HG03575 (cell line): Measurements from ENCODE around the gene ROBO2.

Experiments used
- ATAC-seq: cut with Tn5 transposase; IDR thresholded peaks from one replicate; pipeline ENCODE4 v1.9.1; 2021; ENCODE audit not compliant: unreplicated experiment, insufficient number of reproducible peaks, low FRiP score; ENCODE audit errors: extremely low read depth

ROBO2 gene

DNA sequence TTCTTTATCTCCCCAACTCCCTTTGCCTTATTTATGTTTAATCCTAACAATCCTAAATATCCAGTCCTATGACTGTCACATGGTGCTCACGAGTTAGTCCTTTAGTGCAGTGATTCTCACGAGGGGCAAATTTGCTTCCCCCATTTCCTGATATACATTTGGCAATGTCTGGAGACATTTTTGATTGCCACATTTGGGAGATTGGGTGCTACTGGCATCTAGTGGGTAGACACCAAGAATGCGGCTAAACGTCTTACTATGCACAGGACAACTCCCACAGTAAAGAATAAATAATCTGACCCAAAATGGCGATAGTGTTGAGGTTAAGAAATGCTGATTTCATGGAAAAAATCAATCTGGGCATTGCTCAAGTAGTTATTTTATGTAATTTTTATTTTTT is 466.5 kb downstream of the ROBO2 start:
- no peak for ATAC-seq

DNA sequence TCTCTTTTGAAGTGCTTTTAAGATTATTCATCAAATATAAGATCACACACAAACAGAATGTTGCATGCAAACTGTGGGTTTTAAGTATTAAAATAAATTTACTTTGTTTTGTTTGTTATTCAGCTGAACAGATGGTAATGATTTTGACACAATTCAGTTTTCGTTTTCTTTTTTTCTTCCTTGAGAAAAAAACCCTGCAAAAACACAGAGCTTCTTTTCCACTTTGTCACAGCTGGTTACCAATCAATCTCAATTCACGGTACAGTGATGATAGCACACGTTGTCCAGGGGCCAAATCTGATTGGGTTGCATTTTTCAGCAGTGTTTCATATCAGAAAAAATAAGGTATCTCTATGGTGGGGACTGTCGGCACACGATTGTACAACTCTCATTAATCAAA is 473.6 kb downstream of the ROBO2 start:
- no peak for ATAC-seq

GRCh38 chr3:77514766-77515165 is 474.9 kb downstream of the ROBO2 start:
- no peak for ATAC-seq

DNA sequence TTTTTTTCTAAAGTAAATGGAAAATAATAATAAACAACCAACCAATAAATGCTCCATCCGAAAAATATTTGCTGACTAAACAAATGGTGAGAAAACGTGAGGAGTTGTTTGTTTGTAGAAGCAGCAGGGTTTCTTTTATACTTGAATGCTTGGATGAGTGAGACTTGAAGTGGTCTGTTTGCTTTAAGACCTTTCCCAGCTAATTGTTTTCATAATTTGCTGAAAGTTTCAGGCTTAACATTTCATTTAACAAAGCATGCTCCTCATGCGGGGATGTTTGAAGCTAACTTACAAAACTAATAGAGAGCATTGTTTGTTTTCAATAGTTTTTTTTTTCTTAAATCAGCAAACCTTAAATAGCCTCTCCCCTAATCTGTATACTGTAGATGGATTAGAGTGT is 484.6 kb downstream of the ROBO2 start:
- ATAC-seq: no peak

- no peak for ATAC-seq
Measured at GRCh38 chr3:77524946-77525682, 485.2 kb downstream of the ROBO2 start.

DNA sequence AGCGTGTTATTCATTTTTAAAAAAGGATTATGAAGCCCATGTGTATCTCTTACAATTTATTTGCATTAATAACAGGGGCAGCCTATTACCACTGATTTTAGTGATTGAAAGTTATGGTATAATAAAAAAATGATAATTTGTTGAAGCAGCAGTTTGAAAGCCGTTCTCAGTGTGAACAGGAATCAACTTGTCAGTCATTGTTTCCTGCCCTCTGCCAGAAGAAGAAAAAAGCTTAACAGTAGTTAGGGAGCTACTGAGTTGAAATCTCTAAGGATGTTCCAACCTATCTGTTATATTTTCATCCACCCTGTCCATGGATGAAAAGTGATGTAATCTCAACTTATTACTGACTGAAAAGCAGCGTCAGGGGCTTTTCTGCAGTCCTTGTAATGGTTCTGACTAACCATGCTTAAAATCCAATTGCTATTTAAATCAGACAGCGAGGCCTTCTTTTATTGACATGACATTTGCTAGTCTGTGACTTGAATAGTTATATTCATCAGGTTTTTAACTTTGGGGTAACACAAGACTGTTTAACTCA is 486.7 kb downstream of the ROBO2 start:
- ATAC-seq: no peak

DNA sequence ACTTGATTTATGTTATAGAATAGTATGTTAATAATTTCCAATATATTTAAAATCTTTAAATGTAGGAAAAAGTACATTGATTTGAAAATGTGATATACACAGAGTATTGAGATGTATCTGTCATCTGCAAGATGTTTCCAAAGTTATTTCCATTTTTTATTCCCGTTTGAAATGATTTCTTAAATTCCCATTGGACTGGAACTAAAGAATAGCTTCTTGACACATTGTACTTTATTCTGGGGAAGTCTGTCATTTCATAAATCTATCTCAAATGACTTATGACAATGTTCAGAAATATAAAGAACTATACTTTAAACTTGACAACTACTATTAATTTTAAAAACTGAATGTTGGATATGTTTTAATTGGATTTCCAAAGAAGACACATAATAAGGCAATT is 489.6 kb downstream of the ROBO2 start:
- no peak for ATAC-seq

DNA sequence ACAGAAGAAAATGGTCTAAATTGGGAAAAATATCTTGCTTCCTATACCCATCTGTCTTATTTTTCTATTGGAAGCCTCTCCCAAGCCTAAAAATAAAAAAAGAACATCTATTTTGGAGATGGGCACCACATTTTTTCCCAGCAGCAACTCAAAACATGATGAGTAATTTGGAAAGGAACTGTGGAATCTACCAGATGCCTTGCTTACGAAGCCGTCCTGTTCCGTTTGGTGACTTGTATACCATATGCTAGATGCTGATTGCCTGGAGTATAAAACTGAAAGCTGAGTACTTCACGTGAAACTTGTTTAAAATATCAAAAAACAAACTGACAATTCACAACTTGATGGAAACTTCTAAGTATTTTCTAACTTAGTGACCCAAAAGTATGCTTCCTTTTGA is 491.0 kb downstream of the ROBO2 start:
- no peak for ATAC-seq

GRCh38 chr3:77535116-77535515 is 495.2 kb downstream of the ROBO2 start:
- no peak for ATAC-seq

GRCh38 chr3:77536038-77536775 is 496.3 kb downstream of the ROBO2 start:
- ATAC-seq: no peak

GRCh38 chr3:77539014-77539413 is 499.1 kb downstream of the ROBO2 start:
- no peak for ATAC-seq

DNA sequence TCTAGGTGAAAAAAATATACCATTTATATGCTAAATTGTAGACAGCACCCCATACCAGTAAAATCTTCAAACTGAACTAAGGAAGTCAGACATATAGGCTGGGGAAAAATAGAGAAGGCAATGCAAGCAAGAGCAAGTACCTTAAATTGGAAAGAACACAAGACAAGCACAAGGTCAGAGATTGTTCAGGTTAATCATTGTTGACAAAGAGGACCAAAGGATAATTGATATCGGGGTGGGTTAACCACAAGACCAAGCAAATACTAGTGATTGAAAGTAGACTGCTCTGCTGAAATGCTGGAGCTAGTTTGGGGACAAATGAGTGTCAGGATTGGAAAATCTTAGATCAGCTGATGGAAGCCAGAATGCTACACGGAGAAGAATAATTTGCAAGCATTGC is 499.8 kb downstream of the ROBO2 start:
- ATAC-seq: no peak

DNA sequence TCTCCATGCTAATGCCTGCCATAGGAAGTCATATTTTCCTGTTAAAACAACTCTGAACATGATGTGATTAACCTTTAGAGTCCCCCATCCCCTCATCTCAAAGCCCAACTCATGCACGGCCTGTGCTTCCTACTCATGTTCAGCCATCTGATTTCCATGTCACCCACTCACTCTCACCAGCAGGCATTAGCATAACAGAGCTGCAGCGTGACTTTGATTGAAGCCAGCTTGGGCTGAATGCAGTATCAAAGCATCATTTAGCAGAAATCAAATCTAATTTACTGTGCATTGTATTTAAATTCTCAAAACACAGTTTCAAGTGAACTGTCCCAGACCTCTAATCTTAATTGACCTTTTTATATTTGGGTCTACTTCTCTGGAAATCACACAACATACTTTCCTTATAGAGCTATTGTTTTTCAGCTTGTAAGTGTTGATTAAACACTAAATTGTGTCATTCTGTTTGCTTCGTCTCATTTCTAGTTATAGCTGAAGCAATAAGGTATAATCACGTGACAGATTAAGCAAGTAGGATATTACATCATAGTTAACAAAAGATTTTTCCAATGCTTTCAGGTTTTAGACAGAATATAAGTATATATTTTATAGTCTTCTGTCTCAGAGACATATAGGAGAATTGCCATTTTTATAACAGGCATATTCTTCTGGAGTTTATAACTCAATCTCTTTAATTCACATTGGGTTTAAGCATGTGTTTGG is 501.5 kb downstream of the ROBO2 start:
- no peak for ATAC-seq

- ATAC-seq: no peak
Measured at GRCh38 chr3:77546246-77546645, 506.3 kb downstream of the ROBO2 start.

DNA sequence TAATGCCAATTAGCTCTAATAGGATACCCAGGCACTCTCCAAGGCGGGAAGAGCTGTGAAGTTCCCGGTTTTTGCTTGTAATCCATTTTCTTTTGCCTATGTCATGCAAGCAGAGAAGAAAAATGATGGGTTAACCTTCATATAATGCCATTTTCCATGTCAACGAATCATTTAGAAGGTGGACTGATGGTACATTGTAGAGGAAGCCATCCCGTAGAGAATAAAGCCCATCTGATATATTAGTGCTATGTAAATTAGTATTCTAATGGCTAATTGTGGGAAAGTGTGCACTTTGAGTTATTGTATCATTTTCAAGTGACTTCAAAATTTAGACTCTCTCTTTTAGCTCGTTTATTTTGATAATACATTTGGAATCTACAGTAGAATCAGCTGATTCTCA is 509.1 kb downstream of the ROBO2 start:
- ATAC-seq: no peak

GRCh38 chr3:77553240-77553639 is 513.3 kb downstream of the ROBO2 start:
- no peak for ATAC-seq

- no peak for ATAC-seq
Measured at GRCh38 chr3:77562089-77562488, 522.2 kb downstream of the ROBO2 start.

DNA sequence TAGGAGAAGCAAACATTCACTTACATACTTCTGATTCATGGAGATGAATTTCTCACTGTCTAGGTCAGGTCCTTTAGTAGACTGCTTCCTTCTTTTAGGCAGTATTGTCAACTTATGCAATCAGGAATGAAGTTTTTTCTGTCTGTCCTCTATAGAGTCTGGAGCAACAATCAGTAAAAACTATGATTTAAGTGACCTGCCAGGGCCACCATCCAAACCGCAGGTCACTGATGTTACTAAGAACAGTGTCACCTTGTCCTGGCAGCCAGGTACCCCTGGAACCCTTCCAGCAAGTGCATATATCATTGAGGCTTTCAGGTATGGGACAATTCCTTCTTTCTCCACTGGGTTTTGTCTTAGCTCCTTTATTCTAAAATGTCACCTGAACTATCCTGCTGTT is 523.1 kb downstream of the ROBO2 start:
- ATAC-seq: no peak

GRCh38 chr3:77566055-77566454 is 526.2 kb downstream of the ROBO2 start:
- ATAC-seq: no peak
